AG04449 (cell line): ENCODE measurements around the gene JMJD8.
A peak's percentile ranks its signal among the peaks of the same experiment; 100 is the strongest.

ENCODE experiments used
- CTCF ChIA-PET: fragments of 350-600 bp; formaldehyde crosslinking; extraction: SDS; loops from one replicate; lab custom pipeline; 2021; ENCODE audit warnings: antibody characterized with exemption; lab: Yijun Ruan, JAX
- POLR2A ChIA-PET: fragments of 400-600, 350-600 bp; formaldehyde crosslinking; extraction: SDS; loops from one replicate; lab custom pipeline; 2020; ENCODE audit warnings: antibody characterized with exemption, inconsistent platforms; lab: Yijun Ruan, JAX
- DNase-seq: peaks from one replicate; pipeline ENCODE4 v3.0.0-alpha.2; 2010; ENCODE audit warnings: low read depth, low spot score
- H3K4me3 ChIP-seq: 2 replicates; pipeline ENCODE4 v1.5.1; 2011; ENCODE audit warnings: low read depth, mild to moderate bottlenecking, control low read depth, low read length
- CTCF ChIP-seq: IDR thresholded peaks from one replicate; pipeline ENCODE4 v1.5.1; 2011; ENCODE audit warnings: mild to moderate bottlenecking, moderate library complexity, low read length, control low read depth, inconsistent platforms; ENCODE audit not compliant: insufficient read depth; ENCODE audit errors: missing control alignments

Gene JMJD8

GRCh38 chr16:662095-662494 lies 22.0 kb downstream of the JMJD8 start:
- no peak for DNase-seq
- ChIA-PET POLR2A (no interaction called here), CTCF (interaction anchor here (1.0 to 1.8 kb wide), 5 partner anchors 9 to 135 kb away, joined by 3 to 9 read pairs (median 3); partner anchors contain the start of gene WDR90)
- no peak overlapping the region for H3K4me3 ChIP-seq
- TF ChIP-seq CTCF: no peak

- H3K4me3 ChIP-seq: no peak overlapping the region
- ChIA-PET POLR2A (no interaction called here), CTCF (interaction anchor here (1.0 to 1.8 kb wide), 5 partner anchors 10 to 135 kb away, joined by 3 to 9 read pairs (median 3); partner anchors contain the start of gene WDR90)
- no peak for DNase-seq
- TF ChIP-seq CTCF: no peak
Measured at GRCh38 chr16:661184-661821, 22.8 kb downstream of the JMJD8 start.

GRCh38 chr16:660459-661183 lies 23.5 kb downstream of the JMJD8 start:
- no peak for DNase-seq
- CTCF ChIA-PET: interaction anchor here (1.0 to 2.2 kb wide), 10 partner anchors 10 to 134 kb away, joined by 3 to 11 read pairs (median 4); partner anchors contain the start of gene WDR90
- TF ChIP-seq CTCF: peak; percentile 66
- POLR2A ChIA-PET: no interaction called here
- no peak overlapping the region for H3K4me3 ChIP-seq

GRCh38 chr16:660132-660458 lies 24.0 kb downstream of the JMJD8 start:
- H3K4me3 ChIP-seq: no peak overlapping the region
- ChIA-PET POLR2A (no interaction called here), CTCF (interaction anchor here (1.0 to 2.2 kb wide), 6 partner anchors 10 to 83 kb away, joined by 3 to 11 read pairs (median 4); partner anchors contain the start of gene WDR90)
- no peak for DNase-seq
- TF ChIP-seq CTCF: no peak

GRCh38 chr16:659618-660017 lies 24.5 kb downstream of the JMJD8 start:
- ChIA-PET CTCF (interaction anchor here (0.8 to 2.2 kb wide), 8 partner anchors 8 to 82 kb away, joined by 3 to 11 read pairs (median 3); partner anchors contain the start of gene WDR90), POLR2A (no interaction called here)
- no peak for DNase-seq
- no peak overlapping the region for H3K4me3 ChIP-seq
- TF ChIP-seq CTCF: no peak
